ENCODE measurements around the gene CAV3. TPM values are rescaled to one million over a fixed set of nuclear protein-coding genes. Genes with fewer than 3 reads are reported as not detected.

Gene CAV3
- total RNA-seq, 1 experiment from 2014 or later: 0.24 TPM

GRCh38 chr3:8775602-8776001, 42.0 kb downstream of the CAV3 start:
- Histone ChIP-seq H3K27ac (no peak overlapping the region), H2AFZ (no peak overlapping the region), H3K36me3 (ENCODE audit: low read depth) (no peaks in the 10 kb centered on the region), H3K9me3 (ENCODE audit: insufficient read depth, low read depth) (no peaks in the 10 kb centered on the region), H3K4me1 (replicated peaks; ENCODE audit: insufficient read depth) (no peaks in the 10 kb centered on the region), H3K4me2 (no peak overlapping the region), H4K20me1 (ENCODE audit: insufficient read depth) (no peaks in the 10 kb centered on the region), H3K27me3 (ENCODE audit: insufficient read depth, low read depth) (no peaks in the 10 kb centered on the region), H3K4me3 (no peak overlapping the region), H3K79me2 (ENCODE audit: low read depth) (no peaks in the 10 kb centered on the region), H3K9me2 (ENCODE audit: insufficient read depth) (no peaks in the 10 kb centered on the region), H3F3A (ENCODE audit: insufficient read depth, low read depth) (no peaks in the 10 kb centered on the region)
- intact Hi-C loops (cut with micrococcal nuclease; ENCODE audit: unreplicated experiment): loop anchor here (10.0 kb wide), 1 partner anchor 99 kb away; no protein-coding TSS in a partner anchor
- ChIA-PET CTCF (no interaction called here), POLR2A (ENCODE audit: unreplicated experiment) (no interaction called here)
- TF ChIP-seq EZH2 (IDR thresholded peaks at IDR 0.05; ENCODE audit: low read depth): no peak
- TF ChIP-seq, protein P1, sequence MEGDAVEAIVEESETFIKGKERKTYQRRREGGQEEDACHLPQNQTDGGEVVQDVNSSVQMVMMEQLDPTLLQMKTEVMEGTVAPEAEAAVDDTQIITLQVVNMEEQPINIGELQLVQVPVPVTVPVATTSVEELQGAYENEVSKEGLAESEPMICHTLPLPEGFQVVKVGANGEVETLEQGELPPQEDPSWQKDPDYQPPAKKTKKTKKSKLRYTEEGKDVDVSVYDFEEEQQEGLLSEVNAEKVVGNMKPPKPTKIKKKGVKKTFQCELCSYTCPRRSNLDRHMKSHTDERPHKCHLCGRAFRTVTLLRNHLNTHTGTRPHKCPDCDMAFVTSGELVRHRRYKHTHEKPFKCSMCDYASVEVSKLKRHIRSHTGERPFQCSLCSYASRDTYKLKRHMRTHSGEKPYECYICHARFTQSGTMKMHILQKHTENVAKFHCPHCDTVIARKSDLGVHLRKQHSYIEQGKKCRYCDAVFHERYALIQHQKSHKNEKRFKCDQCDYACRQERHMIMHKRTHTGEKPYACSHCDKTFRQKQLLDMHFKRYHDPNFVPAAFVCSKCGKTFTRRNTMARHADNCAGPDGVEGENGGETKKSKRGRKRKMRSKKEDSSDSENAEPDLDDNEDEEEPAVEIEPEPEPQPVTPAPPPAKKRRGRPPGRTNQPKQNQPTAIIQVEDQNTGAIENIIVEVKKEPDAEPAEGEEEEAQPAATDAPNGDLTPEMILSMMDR (conservative IDR thresholded peaks at IDR 0.05): no peak
- no peak for DNase-seq
- no TSS peak for BruUV-seq (replicated peaks)

DNA sequence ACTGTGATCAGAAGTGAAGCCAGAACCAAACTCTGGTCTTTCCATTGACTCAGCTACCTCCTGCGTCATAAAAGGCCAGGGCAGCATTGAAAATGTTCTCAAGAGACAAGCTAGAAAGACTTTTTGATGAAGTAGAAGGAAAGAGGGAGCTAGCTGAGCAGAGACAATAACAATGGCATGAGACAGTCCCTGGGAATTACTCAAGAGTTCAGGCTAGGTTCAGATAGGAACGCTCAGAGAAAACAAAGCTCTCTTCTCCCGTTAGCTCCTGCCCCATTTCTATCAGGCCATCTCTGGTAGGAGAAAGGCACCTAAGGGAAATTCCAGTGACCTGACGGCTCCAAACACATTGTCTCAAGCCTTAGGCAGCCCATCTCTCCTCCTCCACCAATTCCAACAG, 42.8 kb downstream of the CAV3 start:
- no peaks in the 10 kb centered on the region for H3K4me1 ChIP-seq (replicated peaks; ENCODE audit: insufficient read depth)
- intact Hi-C loops (cut with micrococcal nuclease; ENCODE audit: unreplicated experiment): loop anchor here (10.0 kb wide), 1 partner anchor 98 kb away; no protein-coding TSS in a partner anchor
- no peak for TF ChIP-seq EZH2 (IDR thresholded peaks at IDR 0.05; ENCODE audit: low read depth)
- TF ChIP-seq, protein P1 (conservative IDR thresholded peaks at IDR 0.05): no peak
- no peaks in the 10 kb centered on the region for H3K27me3 ChIP-seq (ENCODE audit: insufficient read depth, low read depth)
- POLR2A ChIA-PET (ENCODE audit: unreplicated experiment): interaction anchor here (0.5 to 0.6 kb wide), 2 partner anchors 37 to 100 kb away, joined by 6 to 7 read pairs; no protein-coding TSS in a partner anchor
- H3K9me3 ChIP-seq (ENCODE audit: insufficient read depth, low read depth): no peaks in the 10 kb centered on the region
- H4K20me1 ChIP-seq (ENCODE audit: insufficient read depth): no peaks in the 10 kb centered on the region
- CTCF ChIA-PET: interaction anchor here (0.6 to 0.7 kb wide), 2 partner anchors 72 to 625 kb away, joined by 3 to 4 read pairs; no protein-coding TSS in a partner anchor
- no peak overlapping the region for H3K4me2 ChIP-seq
- H3K9me2 ChIP-seq (ENCODE audit: insufficient read depth): no peaks in the 10 kb centered on the region
- no peak overlapping the region for H3K4me3 ChIP-seq
- no peaks in the 10 kb centered on the region for H3K36me3 ChIP-seq (ENCODE audit: low read depth)
- no peak overlapping the region for H3K27ac ChIP-seq
- no peaks in the 10 kb centered on the region for H3K79me2 ChIP-seq (ENCODE audit: low read depth)
- no peak overlapping the region for H2AFZ ChIP-seq
- BruUV-seq (replicated peaks): no TSS peak
- H3F3A ChIP-seq (ENCODE audit: insufficient read depth, low read depth): no peaks in the 10 kb centered on the region
- peak in 1 of 2 experiments; percentile 15 for DNase-seq

DNA sequence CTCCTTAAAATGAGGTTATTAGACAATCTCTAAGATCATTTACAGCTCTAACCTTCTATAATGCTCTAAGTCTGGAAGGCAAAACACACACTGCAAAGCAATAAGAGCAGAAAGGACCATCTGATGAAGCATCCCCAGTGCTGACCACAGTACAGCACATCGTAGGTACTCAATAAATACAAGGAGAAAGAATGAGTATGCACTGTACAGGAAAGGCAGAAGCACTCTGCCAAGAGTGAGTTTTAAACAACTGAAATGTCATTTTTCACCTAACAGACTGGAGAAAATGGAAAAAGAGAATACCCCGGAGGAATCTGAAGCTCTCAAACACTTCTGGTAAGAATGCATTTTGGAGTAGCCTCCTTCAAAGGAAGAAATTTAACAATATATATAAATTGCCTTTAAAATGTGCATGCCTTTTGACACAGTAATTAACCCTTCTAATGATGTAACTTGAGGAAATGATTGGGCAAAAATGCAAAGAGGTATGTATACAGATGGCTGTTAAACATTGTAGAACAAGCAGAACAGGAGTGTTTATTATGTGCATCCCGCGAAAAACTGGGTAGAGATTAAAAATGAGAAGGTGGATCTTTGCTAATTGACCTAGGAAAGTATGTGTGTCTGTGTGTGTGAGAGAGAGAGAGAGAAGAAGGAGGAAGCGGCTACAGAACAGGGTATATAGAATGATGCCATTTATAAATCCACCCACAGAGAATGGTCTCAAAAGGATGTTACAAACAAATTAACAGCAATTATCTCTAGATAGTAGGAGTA, 43.8 kb downstream of the CAV3 start:
- Histone ChIP-seq H3K9me2 (ENCODE audit: insufficient read depth) (no peaks in the 10 kb centered on the region), H3K27me3 (ENCODE audit: insufficient read depth, low read depth) (no peaks in the 10 kb centered on the region), H3K4me2 (no peak overlapping the region), H2AFZ (no peak overlapping the region), H4K20me1 (ENCODE audit: insufficient read depth) (no peaks in the 10 kb centered on the region), H3K36me3 (ENCODE audit: low read depth) (no peaks in the 10 kb centered on the region), H3K9me3 (ENCODE audit: insufficient read depth, low read depth) (no peaks in the 10 kb centered on the region), H3K4me1 (replicated peaks; ENCODE audit: insufficient read depth) (no peaks in the 10 kb centered on the region), H3F3A (ENCODE audit: insufficient read depth, low read depth) (no peaks in the 10 kb centered on the region), H3K4me3 (no peak overlapping the region), H3K27ac (no peak overlapping the region), H3K79me2 (ENCODE audit: low read depth) (no peaks in the 10 kb centered on the region)
- DNase-seq: no peak
- POLR2A ChIA-PET (ENCODE audit: unreplicated experiment): no interaction called here
- CTCF ChIA-PET: interaction anchor here (0.5 kb wide), 1 partner anchor 96 kb away, joined by 3 read pairs; no protein-coding TSS in a partner anchor
- intact Hi-C loops (cut with micrococcal nuclease; ENCODE audit: unreplicated experiment): loop anchor here (10.0 kb wide), 1 partner anchor 97 kb away; no protein-coding TSS in a partner anchor
- BruUV-seq (replicated peaks): no TSS peak
- TF ChIP-seq EZH2 (IDR thresholded peaks at IDR 0.05; ENCODE audit: low read depth): no peak
- TF ChIP-seq, protein P1 (conservative IDR thresholded peaks at IDR 0.05): no peak
